ENCODE data around the gene OR2C1. TPM values are rescaled to one million over a fixed set of nuclear protein-coding genes. Genes with fewer than 3 reads are reported as not detected.

Gene OR2C1
- total and polyA plus RNA-seq, 12 donors: 0.14 to 0.44 (median 0.29) TPM; not detected in 6

GRCh38 chr16:3388325-3388724 is 32.6 kb downstream of the OR2C1 start:
- Histone ChIP-seq H3K4me3 (no peak overlapping the region), H3K9me3 (replicated peaks in 1 of 3) (peaks cover 0 to 39% (median 2%) of the 10 kb centered on the region in 3 donors), H3K27me3 (no peaks in the 10 kb centered on the region), H3K36me3 (replicated peaks in 1 of 2) (peaks cover 0 to 21% of the 10 kb centered on the region in 2 donors), H3K4me1 (replicated peaks in 1 of 2) (no peaks in the 10 kb centered on the region), H3K27ac (no peak overlapping the region)
- WGBS, 4 donors: 95 to 98% (median 97%) methylated on average over 6 of the region's 6 CpGs
- TF ChIP-seq POLR2A (IDR thresholded peaks at IDR 0.05) (no peak), CTCF (IDR thresholded peaks at IDR 0.05) (no peak)
- DNase-seq: no peak
- intact Hi-C loops (cut with DNase I): no loop called here

- peaks cover 0 to 24% (median 0%) of the 10 kb centered on the region in 3 donors for H3K9me3 ChIP-seq (replicated peaks in 1 of 3)
Observed at GRCh38 chr16:3389663-3390338, 34.1 kb downstream of the OR2C1 start.

GRCh38 chr16:3400446-3400778 is 44.7 kb downstream of the OR2C1 start:
- Histone ChIP-seq H3K27ac (peak overlapping the region in 4 of 5 donors; percentile 80 to 89 (median 82)), H3K36me3 (replicated peaks in 1 of 2) (peaks cover 0 to 14% of the 10 kb centered on the region in 2 donors), H3K4me1 (replicated peaks in 1 of 2) (peaks cover 7 to 17% of the 10 kb centered on the region in 2 donors), H3K9me3 (replicated peaks in 1 of 3) (peaks cover 0 to 6% (median 0%) of the 10 kb centered on the region in 3 donors), H3K27me3 (no peaks in the 10 kb centered on the region), H3K4me3 (peak overlapping the region; percentile 58 to 87 (median 74))
- intact Hi-C loops (cut with DNase I): loop anchor here in 1 of 2 donors (10.0 kb wide), 1 partner anchor 86 kb away; no protein-coding TSS in a partner anchor
- DNase-seq: no peak
- TF ChIP-seq POLR2A (IDR thresholded peaks at IDR 0.05) (no peak), CTCF (IDR thresholded peaks at IDR 0.05) (no peak)
- 0 to 2% (median 1%) methylated on average over 7 to 18 of the region's 18 CpGs for WGBS, 4 donors

More at GRCh38 chr16:3389663-3390338, 34.1 kb downstream of the OR2C1 start:
- WGBS, 4 donors: 78 to 92% (median 90%) methylated on average over 8 to 9 of the region's 9 CpGs
- no peak overlapping the region for H3K4me3 ChIP-seq
- peaks cover 0 to 11% of the 10 kb centered on the region in 2 donors for H3K36me3 ChIP-seq (replicated peaks in 1 of 2)
- no peak for DNase-seq
- no peak overlapping the region for H3K27ac ChIP-seq
- H3K27me3 ChIP-seq: no peaks in the 10 kb centered on the region
- TF ChIP-seq CTCF (IDR thresholded peaks at IDR 0.05) (no peak), POLR2A (IDR thresholded peaks at IDR 0.05) (no peak)
- H3K4me1 ChIP-seq (replicated peaks in 1 of 2): no peaks in the 10 kb centered on the region
- intact Hi-C loops (cut with DNase I): no loop called here

- H3K36me3 ChIP-seq (replicated peaks in 1 of 2): peaks cover 0 to 16% of the 10 kb centered on the region in 2 donors
Observed at GRCh38 chr16:3400779-3401688, 45.3 kb downstream of the OR2C1 start, which contains the start of the genes ZNF174 and ZSCAN32. TSS of gene ZNF174 (plus strand) at chr16:3401215. CDS start at chr16:3402005, 790 bp downstream. TSS of gene ZSCAN32 (minus strand) at chr16:3401004. CDS start at chr16:3397557, 3,447 bp downstream.

More at GRCh38 chr16:3400779-3401688, 45.3 kb downstream of the OR2C1 start, which contains the start of the genes ZNF174 and ZSCAN32:
- H3K9me3 ChIP-seq (replicated peaks in 1 of 3): peaks cover 2 to 6% (median 2%) of the 10 kb centered on the region in 3 donors
- peak within 1 kb of the TSS; percentile 58 to 87 (median 74) for H3K4me3 ChIP-seq
- WGBS, 4 donors: 0 to 1% (median 0%) methylated on average over 17 to 95 of the region's 95 CpGs
- intact Hi-C loops (cut with DNase I): loop anchor here in 1 of 2 donors (10.0 kb wide), 1 partner anchor 86 kb away; no protein-coding TSS in a partner anchor
- TF ChIP-seq POLR2A (IDR thresholded peaks at IDR 0.05) (peak; percentile 28 to 80), CTCF (IDR thresholded peaks at IDR 0.05) (peak in 1 of 6 experiments; percentile 5)
- no peaks in the 10 kb centered on the region for H3K27me3 ChIP-seq
- peak within 1 kb of the TSS; percentile 66 to 89 (median 82) for H3K27ac ChIP-seq
- DNase-seq: peak; percentile 99 to 100 (median 99)
- peaks cover 7 to 17% of the 10 kb centered on the region in 2 donors for H3K4me1 ChIP-seq (replicated peaks in 1 of 2)
